Central memory CD4-positive, alpha-beta T cell (primary cell): Measurements from ENCODE around the gene CABLES1.

Experiments used
- DNase-seq: peaks from one replicate; pipeline ENCODE4 v3.0.0; 2022

The CABLES1 gene

DNA sequence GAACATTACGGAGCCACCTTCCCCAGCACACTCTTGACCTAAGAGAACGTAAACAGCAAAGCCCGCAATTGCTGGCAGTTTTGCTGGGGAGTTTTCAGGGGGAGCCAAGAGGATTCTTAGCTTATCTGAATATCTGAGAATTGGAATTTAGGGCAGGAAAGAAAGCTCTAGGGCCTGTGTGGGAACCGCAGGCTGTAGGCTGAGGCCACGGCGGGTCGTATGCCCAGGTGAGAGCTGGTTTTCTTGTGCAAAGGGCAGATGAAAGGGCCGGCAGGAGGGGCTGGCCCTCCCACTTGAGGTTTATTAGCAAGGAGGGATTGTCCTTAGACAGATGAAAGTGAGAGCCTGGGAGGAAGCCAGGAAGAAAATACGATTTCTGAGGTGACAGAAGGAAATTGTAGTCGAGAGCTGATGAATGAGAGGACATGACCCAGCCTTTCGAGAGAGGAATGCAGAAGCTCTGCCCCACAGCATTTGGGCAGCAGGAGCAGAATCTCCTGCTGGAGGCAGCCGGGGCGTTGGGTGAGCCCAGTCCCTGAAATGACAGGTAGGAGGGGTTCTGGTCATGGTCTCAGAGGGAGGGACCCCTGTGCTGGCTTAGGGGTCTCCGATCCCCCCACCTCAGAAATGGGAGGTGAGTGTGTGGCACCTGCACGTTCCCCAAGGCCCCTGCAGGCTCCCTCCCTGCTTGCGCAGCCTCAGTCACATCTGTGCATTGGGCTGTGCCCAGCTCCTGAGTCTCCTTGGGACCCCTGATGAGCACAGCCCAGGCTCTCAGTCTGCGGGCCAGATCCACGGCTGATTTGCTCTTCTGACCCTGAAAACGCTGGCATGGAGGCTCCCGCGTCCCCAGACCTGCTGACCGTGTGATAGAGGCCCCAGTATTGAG, 61.1 kb downstream of the CABLES1 start:
- DNase-seq, result no peak

DNA sequence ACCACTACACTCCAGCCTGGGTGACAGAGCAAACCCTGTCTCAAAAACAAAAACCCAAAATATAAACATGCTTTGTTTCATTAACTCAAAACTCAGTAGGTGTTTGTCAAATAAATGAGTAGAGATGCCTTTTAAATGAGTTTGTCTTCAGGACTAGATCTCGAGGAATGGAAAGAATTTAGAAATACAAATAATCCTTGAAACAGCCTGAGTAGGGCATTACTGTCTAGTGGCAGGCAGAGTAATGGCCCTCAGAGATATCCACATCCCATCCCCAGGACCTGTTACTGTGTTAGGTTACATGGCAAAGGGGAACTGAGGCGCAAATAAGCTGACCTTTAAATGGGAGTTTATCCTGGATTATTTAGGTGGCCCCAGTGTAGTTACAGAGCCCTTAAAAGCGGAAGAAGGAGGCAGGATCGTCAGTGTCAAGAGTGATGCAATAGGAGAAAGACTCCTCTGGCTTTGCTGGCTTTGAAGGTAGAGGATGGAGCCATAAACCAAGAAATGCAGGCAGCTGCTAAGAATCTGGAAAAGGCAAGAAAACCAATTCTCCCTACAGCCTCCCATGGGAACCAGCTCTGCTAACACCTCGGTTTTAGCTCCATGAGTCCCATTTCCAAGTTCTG, 63.0 kb downstream of the CABLES1 start:
- no peak for DNase-seq

DNA sequence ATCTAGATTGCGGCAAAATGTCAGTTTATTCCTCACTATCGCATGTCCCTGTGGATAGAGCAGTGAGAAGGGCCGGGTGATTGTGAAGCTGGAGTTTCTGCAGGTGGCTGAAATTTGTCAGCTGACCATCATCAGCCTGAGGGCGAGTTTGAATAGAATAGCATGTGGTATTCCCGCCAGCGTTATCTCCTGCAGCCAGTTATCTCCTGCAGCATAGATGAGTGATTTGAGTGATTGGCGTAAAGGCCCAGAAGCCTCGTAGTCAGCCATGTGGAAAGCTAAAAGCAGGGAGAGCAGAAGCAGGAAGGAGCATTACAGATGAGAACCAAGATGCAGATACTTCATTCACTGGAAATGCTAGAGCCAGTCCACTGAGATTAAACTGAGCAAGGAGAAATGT, 65.5 kb downstream of the CABLES1 start:
- no peak for DNase-seq

DNA sequence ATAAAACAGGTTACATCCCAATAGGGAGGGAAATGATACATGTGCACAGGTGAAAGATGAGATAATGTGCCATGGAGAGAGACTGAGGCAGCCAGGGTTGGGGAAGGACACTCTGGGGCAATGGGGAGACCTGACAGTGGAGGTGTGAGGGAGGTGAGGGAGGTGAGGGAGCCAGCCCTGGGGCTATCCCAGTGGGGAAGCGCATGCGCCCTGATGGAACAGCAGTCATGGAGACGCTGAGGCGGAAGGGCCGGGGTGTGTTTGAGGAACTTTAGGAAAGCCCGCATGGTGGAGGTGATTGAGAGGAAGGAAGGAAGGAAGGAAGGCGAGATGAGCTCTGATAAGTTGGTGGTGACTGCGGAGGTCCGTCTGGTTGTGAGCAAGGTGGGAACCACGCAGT, 66.5 kb downstream of the CABLES1 start:
- DNase-seq, result no peak

DNA sequence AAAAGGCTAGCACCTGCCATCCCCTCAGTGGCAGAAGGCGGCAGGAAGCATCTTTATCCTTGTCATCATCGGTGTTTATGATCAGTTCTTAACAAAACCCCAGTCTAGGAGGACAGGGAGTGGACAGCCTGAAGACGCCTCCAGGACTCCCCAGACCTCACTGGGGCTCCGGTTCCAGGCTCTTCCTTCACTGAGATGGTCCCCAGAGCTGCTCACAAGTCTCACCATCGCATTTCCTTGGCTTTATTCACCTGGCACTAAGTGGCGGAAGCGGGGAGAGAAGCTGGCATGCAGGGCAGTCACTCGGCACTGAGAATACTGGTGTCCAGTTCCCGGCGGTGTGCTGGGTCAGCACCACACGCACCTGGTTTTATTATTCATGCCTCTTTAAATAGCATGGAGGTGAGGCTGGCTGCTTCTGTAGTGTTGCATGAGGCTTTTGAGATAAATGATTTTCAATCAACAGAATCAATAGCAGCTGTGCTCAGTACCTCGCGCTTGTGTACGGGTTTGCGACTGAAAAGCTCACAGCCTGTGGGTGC, 68.7 kb downstream of the CABLES1 start:
- DNase-seq, result no peak

DNA sequence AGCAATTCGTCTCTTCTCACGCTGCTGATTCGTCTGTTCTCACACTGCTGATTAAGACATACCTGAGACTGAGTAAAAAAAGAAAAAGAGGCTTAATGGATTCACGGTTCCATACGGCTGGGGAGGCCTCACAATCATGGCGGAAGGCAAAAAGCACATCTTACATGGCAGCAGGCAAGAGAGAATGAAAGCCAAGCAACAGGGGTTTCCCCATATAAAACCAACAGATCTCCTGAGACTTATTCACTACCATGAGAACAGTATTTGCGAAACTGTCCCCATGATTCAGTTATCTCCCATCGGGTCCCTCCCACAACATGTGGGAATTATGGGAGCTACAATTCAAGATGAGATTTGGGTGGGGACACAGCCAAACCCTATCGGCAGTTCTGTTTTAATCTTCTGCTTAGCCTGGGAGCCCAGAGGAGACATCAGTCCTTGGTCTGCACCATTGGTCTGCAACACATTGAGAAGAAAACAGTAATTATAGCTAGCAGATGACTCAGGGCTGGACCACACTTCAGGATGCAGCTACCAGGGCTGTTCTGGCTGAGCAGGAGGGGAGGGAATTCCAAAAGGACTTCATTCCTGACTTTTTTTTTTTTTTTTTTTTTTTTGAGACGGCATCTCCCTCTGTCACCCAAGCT, 69.4 kb downstream of the CABLES1 start:
- DNase-seq, result no peak

DNA sequence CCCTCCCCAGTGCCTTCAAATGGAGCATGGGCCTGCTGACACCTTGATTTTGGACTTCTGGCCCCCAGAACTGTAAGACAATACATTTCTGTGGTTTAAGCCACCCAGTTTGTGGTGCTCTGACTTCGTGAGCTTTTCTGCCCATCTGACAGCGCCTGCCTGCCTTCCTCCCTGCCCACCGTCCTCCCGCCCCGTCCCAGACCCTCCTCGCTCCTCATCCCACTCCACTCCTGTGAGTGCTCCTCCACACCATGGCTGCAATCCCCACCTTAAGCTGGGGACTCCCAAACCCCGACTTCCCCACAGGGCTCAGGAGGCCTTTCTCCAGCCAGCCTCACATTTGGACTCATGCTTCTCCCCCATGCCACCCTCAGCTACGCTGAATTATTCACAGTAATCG, 70.7 kb downstream of the CABLES1 start:
- no peak for DNase-seq

DNA sequence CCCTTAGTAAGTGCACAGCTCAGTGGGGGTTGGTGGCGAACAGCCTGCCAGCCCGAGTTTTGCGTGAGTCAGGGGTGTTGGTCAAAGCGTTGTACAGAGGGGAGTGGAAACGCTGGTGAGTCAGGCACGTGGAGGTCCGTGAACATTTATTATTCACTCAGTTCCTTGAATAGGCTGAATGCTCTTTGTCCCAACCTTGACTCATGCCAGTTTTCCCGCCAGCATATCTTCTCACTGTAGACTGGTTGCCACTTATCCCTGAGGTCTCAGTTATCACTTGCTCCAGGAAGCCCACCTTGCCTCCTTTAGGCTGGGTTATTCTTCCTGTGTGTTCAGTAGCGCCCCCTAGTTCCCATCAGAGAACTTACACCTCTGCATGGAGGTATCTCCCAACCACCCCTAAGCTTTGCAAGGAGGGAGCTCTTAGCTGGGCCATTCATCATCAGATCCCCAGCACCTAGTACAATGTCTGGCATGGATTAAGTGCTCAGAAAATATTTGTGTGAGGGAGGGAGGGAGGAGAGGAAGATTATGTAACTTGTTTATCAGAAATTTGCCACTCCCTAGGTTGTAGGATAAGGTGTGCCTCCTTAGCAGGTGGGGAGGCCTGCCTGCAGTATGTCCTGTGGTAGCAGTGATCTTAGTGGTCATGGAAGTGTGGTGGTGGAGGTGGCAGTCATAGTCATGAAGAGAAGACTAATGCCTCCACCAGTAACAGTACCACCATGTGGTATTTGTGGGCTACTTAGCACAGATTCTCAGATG, 72.1 kb downstream of the CABLES1 start:
- no peak for DNase-seq

DNA sequence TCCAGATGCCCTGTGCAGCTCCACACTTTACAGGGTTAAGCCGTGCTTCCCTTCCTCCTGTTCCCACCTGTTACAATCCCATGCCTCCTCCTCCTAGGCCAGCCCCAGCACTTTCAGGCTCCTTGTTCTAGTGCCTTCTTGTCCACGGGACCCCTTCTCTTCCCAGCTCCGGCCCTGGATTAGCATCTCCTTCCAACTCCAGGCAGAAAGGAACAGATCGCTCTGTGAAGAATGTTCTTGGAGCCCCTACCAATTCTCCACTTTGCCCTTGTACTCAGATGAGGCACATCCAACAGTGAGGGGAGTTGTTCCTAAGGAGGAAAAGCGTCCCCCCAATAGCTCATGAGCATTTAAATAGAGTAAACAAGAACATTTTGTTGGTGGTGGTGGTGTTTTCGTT, 72.7 kb downstream of the CABLES1 start:
- no peak for DNase-seq

DNA sequence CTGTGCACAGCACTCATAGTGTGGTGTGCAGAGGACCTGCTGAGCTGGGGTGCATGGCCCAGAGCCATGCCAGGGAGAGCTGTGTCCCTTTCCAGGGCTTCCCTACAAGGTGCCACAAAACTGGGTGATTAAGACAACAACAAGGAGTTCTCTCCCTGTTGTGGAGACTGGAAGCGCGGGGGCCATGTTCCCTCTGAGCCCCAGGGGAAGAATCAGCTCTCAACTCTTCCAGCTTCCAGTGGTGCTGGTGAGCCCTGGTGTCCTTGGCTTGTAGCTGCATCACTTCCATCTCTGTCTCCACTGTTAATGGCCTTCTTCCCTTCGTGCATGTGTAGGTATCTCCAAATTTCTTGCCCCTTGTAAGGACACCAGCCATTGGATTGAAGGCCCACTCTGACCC, 73.3 kb downstream of the CABLES1 start:
- no peak for DNase-seq

DNA sequence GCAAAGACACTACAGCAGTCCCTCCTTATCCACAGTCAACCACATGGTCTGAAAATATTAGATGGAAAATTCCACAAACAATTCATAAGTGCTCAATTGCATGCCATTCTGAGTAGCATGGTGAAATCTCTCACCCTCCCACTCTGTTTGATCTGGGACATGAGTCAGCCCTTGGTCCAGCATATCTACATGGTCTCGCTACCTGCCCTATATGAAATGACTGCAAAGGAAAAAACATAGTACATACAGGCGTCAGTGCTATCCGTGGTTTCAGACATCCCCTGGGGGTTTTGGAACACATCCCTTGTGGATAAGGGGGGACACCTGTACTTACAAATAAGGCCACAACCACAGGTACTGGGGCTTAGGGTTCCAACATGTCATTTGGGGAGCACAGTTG, 73.7 kb downstream of the CABLES1 start:
- DNase-seq, result no peak

DNA sequence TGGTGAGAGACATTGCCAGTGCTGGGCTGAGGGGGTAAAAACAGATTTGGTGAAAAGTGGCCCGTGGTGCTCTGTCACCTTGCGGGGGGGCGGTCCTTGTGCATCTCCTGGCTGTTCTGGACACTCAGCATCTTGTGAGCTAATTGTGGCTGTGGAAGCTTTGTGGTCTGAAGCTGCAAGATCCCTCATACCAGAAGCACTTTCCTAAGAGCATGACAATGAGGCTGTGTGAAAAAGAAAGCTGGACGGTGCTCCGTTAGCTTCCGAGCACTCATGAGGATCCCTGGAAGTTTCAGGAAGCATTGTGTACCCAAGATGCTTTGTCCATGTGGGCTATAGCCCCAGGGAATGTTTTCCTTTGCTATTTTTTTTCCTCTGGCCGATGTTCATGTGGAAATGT, 74.5 kb downstream of the CABLES1 start:
- DNase-seq, result no peak

DNA sequence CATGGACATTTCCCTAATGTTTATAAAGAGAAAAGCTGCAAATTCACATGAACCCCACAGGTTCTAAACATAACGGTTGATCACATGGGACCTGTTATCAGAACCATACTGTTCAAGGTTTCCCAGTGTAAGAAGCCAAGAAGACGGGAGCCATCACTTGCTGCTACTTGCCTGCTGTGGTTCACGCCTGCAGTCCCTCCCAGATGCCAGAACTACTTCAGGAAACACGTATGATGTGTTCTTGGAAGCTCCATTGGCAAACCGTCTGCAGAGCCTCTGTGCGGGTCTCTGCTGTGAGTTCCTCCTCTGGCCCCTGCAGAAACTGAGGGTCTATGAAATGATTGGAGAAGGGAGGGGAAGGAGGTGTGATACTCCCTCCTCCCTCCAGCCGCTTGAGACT, 75.2 kb downstream of the CABLES1 start:
- no peak for DNase-seq

DNA sequence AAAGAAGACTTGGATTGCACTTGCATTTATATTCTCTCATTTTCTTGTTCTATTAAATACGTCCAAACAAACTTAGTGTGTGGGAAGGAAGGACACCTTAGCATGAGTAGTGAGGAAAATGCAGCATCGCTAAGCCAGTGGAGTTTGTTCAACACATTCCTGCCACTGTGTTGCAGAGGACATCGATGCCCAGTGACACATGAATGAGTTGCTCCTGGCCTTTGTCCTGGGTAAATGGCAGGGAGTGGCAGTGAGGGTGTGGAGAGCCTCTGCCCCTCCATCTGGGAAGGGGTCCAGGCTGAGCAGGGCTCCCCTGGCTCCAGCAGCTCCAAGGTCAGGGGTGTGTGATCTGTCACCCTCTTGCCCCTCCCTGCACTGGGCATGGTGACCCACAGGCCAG, 75.9 kb downstream of the CABLES1 start:
- DNase-seq, result no peak

DNA sequence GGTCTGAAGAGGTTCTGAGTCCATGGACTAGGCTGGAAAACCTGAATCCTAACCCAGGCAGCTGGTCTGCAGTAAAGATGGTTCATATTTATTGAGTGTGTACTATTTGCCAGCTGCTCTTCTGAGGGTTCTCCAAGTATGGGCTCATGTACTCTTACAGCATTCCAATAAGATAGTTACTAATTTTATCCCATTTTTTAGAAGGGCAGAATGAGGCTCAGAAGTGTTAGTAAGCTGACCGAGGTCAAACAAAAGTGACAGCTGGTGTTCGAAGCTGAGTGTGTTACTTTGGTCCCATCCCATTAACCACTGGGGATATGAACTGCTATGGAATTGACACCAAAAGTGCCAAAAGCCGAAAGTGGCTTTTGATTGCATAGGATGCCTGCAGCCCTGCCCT, 76.9 kb downstream of the CABLES1 start:
- no peak for DNase-seq

DNA sequence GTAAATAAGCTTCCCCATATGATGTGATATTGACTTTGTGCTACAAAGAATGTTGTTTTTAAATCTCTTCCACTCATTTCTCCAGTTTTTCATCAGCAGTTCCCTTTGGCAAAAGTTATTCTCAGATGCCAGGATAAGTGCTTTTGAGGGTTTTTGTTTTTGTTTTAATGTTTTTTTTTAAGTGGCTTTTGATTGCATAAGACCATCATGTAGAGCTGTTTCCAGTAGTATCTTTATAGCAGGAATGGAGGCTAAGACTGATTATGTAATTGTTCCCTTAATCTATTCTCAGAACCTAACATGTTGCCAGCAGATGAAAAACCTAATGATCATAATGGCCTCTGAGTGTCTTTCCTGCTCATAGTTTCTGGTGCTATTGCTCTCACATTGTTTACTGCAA, 77.9 kb downstream of the CABLES1 start:
- DNase-seq, result no peak

DNA sequence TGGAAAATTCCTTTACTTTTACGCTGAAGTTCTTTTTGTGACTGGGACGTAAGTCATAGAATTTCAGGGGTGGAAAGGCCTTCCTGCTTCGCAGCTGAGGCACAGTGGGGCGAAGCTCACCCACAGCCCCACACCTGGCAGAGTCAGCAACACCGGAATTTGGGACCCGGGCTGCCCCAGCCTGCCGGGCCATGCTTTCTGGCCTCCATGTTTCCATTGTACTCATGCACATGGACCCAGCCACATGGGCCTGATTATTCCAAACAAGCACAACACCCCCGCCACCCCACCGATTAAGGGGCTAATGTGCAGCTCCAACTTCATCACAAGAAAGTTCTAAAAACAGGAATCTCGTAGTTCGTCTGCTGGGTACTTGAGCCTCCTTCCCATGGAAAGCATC, 82.5 kb downstream of the CABLES1 start:
- no peak for DNase-seq

DNA sequence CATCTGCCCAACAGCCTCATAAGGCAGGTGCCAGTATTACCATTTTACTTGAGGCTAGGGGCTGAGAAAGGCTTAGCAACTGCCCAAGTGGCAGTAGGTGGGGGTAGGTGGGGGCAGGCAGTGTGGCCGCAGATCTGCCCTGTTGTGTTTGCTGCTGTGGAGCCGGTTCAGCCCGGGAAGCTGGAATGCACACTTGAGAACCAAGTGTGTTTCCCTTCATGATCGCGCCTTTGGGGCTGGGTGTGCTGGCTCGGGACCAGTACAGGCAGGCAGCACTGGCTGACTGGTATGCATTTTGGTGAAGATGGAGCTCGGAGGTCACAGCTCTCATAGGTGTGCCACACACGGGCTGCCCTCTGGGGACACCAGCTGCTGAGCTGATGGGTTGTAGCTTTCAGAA, 85.1 kb downstream of the CABLES1 start:
- no peak for DNase-seq

DNA sequence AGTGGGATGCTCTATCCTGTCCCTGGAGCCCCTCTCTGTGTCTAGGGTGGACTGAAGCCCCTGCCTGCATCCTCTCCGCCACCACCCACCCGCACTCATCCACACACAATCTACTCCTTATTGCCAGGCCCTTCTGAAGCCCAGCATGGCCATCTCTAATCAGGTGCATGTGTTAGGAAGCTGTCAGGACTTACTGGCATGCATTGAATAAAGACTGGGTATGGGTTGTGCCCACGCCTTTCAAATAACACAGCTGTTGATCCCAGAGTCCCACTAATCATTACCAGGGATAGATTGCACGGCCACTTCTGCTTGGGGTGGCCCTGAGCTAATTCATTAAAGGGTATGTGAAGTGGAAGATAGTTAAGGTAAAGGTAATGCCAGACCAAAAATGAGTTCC, 88.4 kb downstream of the CABLES1 start:
- DNase-seq, result no peak

DNA sequence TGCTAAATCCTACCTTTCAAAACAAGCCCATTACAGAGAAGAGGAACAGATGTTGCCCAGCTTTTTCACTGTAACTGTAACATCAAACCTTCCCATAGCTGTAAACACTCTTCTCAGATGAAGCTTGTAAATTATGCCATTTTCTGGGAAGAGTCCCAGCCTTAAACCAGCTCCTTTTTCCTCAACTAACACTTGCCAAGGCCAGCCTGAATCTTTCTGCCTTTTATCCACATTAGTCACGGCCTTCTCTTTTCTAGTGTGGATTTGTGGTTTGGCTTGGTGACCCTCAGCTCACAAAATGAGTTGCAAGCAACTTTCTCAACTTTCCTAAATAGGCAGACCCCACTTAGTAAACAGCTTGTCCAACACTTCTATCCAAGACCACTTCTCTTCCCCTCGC, 90.2 kb downstream of the CABLES1 start:
- no peak for DNase-seq

DNA sequence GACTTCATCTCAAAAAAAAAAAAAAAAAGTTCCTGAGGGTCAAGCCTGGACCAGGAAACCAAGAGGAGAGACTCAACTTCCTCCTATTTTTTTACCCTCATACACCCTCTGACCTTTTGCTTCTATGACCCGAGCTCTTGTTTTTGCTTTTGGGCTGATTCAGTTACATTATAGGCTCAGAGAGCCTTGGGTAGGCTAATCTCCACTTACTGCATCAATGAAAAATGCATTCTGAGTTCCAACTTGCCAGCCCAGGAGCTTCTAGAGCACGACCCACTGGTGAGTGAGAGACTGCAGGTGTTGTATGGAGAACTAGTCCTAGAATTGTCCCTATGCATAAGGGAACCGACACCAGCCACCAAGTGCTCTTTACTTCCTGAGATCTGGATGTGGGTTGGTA, 91.1 kb downstream of the CABLES1 start:
- DNase-seq, result no peak

DNA sequence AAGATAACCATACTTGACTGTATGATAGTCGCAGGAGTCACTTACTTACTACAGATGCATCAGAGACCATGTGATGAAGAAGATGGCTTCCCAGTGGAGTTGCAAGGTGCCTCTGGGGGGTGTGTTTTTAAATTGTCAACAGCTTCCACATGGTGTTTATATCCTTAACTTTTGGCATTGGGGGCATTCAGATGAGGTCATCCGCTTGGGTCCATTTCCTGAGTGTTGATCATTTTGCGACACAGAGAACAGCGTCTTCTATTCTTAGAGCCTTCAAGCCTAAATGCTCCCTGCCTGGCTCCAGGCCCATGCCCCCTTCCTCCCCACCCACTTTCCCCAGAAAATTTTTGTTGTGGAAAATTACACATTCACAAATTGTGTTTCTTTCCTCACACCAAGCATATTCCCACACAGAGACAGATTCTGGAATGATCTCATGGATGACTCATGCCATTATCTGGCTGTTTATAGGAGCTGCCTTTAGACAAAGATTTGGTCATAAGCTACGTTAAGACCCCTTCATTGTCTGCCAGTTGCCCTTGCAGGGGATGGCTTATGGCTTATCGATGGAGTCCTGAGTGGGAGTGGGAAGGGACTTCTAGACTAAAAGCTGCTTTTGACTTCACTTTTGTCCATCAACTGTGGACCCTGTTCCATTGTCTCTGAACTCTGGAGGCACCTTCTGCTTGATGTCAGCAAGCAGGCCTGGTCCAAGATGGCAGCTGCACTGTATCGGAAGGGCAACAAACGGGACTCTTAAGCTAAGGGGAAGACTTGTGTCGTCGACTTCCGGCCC, 91.8 kb downstream of the CABLES1 start:
- no peak for DNase-seq
